Uterus (tissue), 4 donors: ENCODE measurements around the gene PER3. TPM values are rescaled to one million over a fixed set of nuclear protein-coding genes. Genes with fewer than 3 reads are reported as not detected.

ENCODE experiments used
- DNase-seq, 2 donors: peaks; one replicate each; pipeline ENCODE4 v3.0.0-alpha.2; 2019 to 2020
- H3K27ac ChIP-seq, 2 donors: fragments of 200-600 bp; sonication (generic); 1 replicate in 1 of 2; 2 replicates in 1 of 2; pipeline ENCODE4 v1.5.1; 2016 to 2018
- H3K27me3 ChIP-seq, 2 donors: fragments of 200-600 bp; sonication (generic); one replicate each; pipeline ENCODE4 v1.5.1; 2018 to 2019; ENCODE audit warnings: control low read depth in 1 of 2
- H3K36me3 ChIP-seq, 2 donors: fragments of 200-600 bp; sonication (generic); one replicate each; pipeline ENCODE4 v1.5.1; 2019; ENCODE audit warnings: control low read depth in 1 of 2
- H3K4me1 ChIP-seq, 2 donors: fragments of 200-600 bp; sonication (generic); one replicate each; pipeline ENCODE4 v1.5.1; 2018 to 2019; ENCODE audit warnings: control low read depth in 1 of 2
- H3K4me3 ChIP-seq, 2 donors: fragments of 200-600 bp; sonication (generic); 1 replicate in 1 of 2; 2 replicates in 1 of 2; pipeline ENCODE4 v1.5.1; 2018 to 2019; ENCODE audit warnings: mild to moderate bottlenecking in 1 of 2
- H3K9me3 ChIP-seq, 2 donors: fragments of 200-600 bp; sonication (generic); one replicate each; pipeline ENCODE4 v1.5.1; 2019; ENCODE audit warnings: control low read depth in 1 of 2
- POLR2A ChIP-seq, 2 donors: fragments of 450-650 bp; IDR thresholded peaks; one replicate each; pipeline ENCODE4 v1.6.1; 2016; ENCODE audit warnings: antibody characterized with exemption in 2 of 2, mild to moderate bottlenecking in 1 of 2, moderate library complexity in 1 of 2
- intact Hi-C: fragments of 100-400 bp; cut with DNase I; formaldehyde crosslinking; loops from one replicate; pipeline ENCODE4 v1.15.1; 2023; ENCODE audit warnings: low total_unique reads
- total RNA-seq, 4 donors: library from RNA; depleted of rRNA in 3 of 4; stranded (reverse); fragments of >200 nt in 3 of 4; gene quantifications; one replicate each; pipeline versions ENCODE4 v1.1.0 to v1.2.4, GENCODE V29; 2014 to 2023
- TF ChIP-seq, protein P1 (sequence below), 4 experiments: fragments of 200-600 bp in 2 of 4; fragments of 450-650 bp in 2 of 4; sonication (generic) in 2 of 4; IDR thresholded peaks; one replicate each; pipeline ENCODE4 v1.5.1; 2016 to 2019; ENCODE audit warnings: antibody characterized with exemption in 4 of 4, mild to moderate bottlenecking in 2 of 4, moderate library complexity in 1 of 4
- donor health status: DM: yes; HTN: yes; CAD: no.

Gene PER3
- total RNA-seq, 4 donors from 2014 or later, result 6.9 to 69.0 (median 20.7) TPM

DNA sequence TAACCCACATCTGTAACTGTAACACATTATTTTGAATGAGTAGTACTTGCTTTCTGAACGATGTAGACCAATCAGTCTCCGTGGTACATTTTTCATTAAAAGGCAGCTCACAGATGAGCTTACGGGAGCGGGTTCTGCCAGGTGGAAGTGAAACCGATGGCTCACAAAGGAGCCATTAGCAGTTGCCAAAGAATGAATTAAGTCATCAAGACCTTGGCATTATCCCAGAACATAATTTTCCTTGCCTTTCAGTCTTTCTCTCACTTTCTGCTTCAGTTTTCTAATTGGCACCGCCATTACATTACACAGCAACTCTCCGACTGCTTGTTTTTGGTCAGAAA, 102.3 kb downstream of the PER3 start:
- DNase-seq, result no peak
- Histone ChIP-seq H3K4me3 (no peak overlapping the region), H3K9me3 (no peaks in the 10 kb centered on the region), H3K27ac (no peak overlapping the region), H3K36me3 (no peaks in the 10 kb centered on the region), H3K4me1 (no peaks in the 10 kb centered on the region), H3K27me3 (no peaks in the 10 kb centered on the region)
- intact Hi-C loops, result no loop called here
- TF ChIP-seq, protein P1, sequence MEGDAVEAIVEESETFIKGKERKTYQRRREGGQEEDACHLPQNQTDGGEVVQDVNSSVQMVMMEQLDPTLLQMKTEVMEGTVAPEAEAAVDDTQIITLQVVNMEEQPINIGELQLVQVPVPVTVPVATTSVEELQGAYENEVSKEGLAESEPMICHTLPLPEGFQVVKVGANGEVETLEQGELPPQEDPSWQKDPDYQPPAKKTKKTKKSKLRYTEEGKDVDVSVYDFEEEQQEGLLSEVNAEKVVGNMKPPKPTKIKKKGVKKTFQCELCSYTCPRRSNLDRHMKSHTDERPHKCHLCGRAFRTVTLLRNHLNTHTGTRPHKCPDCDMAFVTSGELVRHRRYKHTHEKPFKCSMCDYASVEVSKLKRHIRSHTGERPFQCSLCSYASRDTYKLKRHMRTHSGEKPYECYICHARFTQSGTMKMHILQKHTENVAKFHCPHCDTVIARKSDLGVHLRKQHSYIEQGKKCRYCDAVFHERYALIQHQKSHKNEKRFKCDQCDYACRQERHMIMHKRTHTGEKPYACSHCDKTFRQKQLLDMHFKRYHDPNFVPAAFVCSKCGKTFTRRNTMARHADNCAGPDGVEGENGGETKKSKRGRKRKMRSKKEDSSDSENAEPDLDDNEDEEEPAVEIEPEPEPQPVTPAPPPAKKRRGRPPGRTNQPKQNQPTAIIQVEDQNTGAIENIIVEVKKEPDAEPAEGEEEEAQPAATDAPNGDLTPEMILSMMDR (IDR thresholded peaks at IDR 0.05), result no peak
- no peak for TF ChIP-seq POLR2A (IDR thresholded peaks at IDR 0.05)

DNA sequence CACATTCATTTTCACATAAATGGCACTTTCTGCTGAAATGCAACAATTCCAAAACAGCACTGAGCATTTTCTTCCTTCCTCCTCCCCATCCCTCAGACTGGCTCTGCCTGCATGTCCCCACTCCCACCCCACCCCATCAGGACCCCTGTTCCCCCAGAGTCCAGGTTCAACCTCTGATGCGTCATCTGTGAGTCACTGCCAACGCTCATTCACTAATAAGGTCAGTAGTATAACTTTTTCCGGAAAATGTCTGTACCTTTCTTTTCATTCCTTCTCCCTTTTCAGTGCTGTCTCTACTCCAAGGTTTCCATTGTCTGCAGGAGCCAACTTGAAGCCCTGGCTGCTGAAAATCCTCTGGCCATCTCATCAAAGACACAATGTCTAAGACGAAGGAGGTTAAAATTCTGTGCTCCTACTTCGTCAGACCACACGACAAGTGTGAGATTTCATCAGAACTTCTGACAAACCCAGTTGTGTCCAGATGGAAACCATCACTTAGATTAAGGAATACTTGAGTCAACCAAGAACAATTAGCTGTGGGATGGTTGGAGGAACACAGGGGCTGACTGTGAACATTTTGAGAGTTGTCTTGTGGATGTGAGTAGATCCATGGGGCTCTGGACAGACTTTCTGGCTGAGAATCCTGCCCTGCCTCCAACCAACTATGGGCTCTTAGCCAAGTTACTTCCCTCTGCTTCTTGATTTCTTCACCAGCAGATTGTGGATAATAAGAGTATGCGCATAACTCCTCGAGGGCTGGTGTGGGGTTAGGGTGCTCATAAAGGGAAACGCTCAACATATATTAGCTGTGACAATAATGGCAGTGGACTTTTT, 104.4 kb downstream of the PER3 start:
- Histone ChIP-seq H3K4me3 (no peak overlapping the region), H3K36me3 (no peaks in the 10 kb centered on the region), H3K27ac (no peak overlapping the region), H3K27me3 (no peaks in the 10 kb centered on the region), H3K9me3 (no peaks in the 10 kb centered on the region), H3K4me1 (no peaks in the 10 kb centered on the region)
- TF ChIP-seq, protein P1 (IDR thresholded peaks at IDR 0.05), result no peak
- no peak for TF ChIP-seq POLR2A (IDR thresholded peaks at IDR 0.05)
- no peak for DNase-seq
- intact Hi-C loops, result no loop called here

DNA sequence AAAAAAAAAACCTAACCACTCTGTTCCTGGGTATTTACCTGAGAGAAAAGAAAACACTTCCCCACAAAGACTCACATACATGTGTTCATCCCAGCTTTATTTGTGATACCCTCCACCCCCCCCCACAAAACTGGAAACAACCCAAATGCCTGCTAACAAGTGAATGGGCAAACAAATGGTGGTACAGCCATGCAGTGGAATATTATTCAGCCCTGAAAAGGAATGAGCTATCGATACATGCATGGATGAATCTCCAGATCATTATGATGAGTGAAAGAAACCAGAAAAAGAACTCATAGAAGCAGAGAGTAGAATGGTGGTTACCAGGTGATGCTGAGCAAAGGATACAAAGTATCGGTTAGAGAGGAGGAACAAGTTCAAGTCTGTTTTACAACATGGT, 106.8 kb downstream of the PER3 start:
- DNase-seq, result no peak
- Histone ChIP-seq H3K9me3 (no peaks in the 10 kb centered on the region), H3K4me3 (no peak overlapping the region), H3K36me3 (no peaks in the 10 kb centered on the region), H3K4me1 (no peaks in the 10 kb centered on the region), H3K27me3 (no peaks in the 10 kb centered on the region), H3K27ac (no peak overlapping the region)
- TF ChIP-seq POLR2A (IDR thresholded peaks at IDR 0.05), result no peak
- TF ChIP-seq, protein P1 (IDR thresholded peaks at IDR 0.05), result no peak
- intact Hi-C loops, result no loop called here

DNA sequence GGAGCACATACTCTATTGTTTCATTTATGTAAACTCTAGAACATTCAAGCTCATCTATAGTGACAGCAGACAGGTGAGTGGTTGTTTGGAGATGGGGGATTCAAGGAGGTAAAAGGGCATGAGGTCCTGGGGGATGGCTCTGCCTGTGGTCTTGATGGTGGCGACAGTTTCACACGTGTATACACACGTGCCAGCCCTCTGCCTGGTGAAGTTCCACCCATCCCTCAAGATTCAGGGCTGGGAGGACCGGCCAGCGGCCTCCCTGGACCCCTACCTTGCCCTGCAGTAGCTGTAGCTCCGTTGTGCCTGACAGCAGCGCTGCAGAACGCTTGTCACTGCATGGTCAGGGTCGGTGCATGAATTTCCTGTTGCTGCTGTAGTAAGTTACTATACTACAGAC, 107.7 kb downstream of the PER3 start:
- Histone ChIP-seq H3K27ac (no peak overlapping the region), H3K36me3 (no peaks in the 10 kb centered on the region), H3K27me3 (no peaks in the 10 kb centered on the region), H3K4me3 (no peak overlapping the region), H3K4me1 (no peaks in the 10 kb centered on the region), H3K9me3 (no peaks in the 10 kb centered on the region)
- TF ChIP-seq, protein P1 (IDR thresholded peaks at IDR 0.05), result no peak
- no peak for TF ChIP-seq POLR2A (IDR thresholded peaks at IDR 0.05)
- DNase-seq, result no peak
- intact Hi-C loops, result no loop called here

DNA sequence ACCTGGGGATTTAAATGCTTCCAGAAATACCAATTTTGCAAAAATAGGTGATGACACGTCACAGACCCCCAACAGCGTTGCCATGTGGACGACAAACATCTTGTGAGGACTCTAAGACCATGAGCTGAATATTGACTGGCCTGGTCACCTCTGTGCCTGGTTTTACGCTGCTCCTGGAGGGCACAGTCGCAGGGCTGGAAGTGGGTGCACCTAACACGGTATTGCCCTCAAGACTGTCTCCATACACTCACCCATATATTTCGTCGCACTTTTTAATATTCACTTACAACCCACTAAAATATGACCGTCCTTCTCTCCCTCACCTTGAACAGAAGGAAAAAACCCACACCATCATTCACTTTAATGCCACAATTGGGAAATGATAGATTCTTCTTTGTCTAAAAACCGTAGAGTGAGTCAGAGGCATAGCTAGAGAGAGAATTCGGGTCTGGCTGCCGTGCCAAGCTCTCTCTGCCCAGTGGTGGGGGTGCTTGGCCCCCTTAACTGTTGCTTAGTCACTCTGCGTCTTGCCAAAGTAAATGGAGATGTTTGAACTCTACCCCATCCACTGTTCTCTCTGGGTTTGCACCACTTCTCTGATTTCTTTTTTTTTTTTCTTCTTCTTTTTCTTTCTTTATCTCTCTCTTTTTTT, 109.6 kb downstream of the PER3 start:
- H3K27me3 ChIP-seq, result no peaks in the 10 kb centered on the region
- no peak overlapping the region for H3K27ac ChIP-seq
- no peak overlapping the region for H3K4me3 ChIP-seq
- no peak for DNase-seq
- intact Hi-C loops, result no loop called here
- no peaks in the 10 kb centered on the region for H3K36me3 ChIP-seq
- H3K9me3 ChIP-seq, result no peaks in the 10 kb centered on the region
- no peak for TF ChIP-seq POLR2A (IDR thresholded peaks at IDR 0.05)
- TF ChIP-seq, protein P1 (IDR thresholded peaks at IDR 0.05), result no peak
- no peaks in the 10 kb centered on the region for H3K4me1 ChIP-seq
